Transverse colon (tissue), 4 donors: ENCODE measurements around the gene POMGNT2.

Source experiments
- POLR2AphosphoS5 ChIP-seq, 3 donors: sonication (generic); formaldehyde crosslinking; IDR thresholded peaks; one replicate each; pipeline ENCODE4 v1.6.1; 2016; ENCODE audit warnings: antibody characterized with exemption in 3 of 3
- TF ChIP-seq, protein P1 (sequence below), 5 experiments: fragments of 200-600 bp in 3 of 5; fragments of 450-650 bp in 2 of 5; sonication (generic) in 3 of 5; IDR thresholded peaks; 1 replicate in 2 of 5; 2 replicates in 3 of 5; pipeline ENCODE4 v1.5.1; 2016 to 2017; ENCODE audit warnings: antibody characterized with exemption in 5 of 5, inconsistent platforms in 3 of 5, mild to moderate bottlenecking in 2 of 5, moderate library complexity in 1 of 5

DNA sequence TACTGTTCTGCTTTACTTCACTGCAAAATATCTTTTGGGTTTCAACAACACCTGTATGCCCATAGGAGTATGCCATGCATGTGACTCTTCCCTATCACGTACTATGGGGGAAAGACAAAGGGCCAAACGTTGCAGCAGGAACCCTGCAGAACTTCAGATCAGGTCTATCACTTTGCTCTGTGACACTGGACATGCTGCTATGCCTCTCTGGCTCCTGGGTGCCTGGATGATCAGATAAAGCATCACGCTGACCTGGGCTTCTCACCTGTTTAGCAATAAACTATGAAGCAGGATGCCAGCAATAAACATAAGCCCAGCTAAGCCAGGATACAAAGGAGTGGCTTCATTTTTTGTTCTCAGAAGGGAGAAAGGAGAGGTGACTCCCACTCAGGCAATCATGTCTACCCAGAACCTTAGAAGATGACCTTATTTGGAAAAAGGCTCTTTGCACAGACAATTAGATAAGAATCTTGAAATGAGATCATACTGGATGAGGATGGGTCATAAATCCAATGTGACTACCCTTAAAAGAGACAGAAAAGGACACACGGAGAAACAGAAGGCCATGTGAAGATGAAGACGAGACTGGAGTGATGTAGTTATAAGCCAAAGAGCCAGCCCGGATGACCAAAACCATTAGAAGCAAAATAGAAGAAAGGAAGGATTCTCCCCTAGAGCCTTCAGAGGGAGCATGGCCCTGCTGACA lies 19.3 kb downstream of the POMGNT2 start:
- TF ChIP-seq, protein P1, sequence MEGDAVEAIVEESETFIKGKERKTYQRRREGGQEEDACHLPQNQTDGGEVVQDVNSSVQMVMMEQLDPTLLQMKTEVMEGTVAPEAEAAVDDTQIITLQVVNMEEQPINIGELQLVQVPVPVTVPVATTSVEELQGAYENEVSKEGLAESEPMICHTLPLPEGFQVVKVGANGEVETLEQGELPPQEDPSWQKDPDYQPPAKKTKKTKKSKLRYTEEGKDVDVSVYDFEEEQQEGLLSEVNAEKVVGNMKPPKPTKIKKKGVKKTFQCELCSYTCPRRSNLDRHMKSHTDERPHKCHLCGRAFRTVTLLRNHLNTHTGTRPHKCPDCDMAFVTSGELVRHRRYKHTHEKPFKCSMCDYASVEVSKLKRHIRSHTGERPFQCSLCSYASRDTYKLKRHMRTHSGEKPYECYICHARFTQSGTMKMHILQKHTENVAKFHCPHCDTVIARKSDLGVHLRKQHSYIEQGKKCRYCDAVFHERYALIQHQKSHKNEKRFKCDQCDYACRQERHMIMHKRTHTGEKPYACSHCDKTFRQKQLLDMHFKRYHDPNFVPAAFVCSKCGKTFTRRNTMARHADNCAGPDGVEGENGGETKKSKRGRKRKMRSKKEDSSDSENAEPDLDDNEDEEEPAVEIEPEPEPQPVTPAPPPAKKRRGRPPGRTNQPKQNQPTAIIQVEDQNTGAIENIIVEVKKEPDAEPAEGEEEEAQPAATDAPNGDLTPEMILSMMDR (IDR thresholded peaks at IDR 0.05), result no peak
- TF ChIP-seq POLR2AphosphoS5 (IDR thresholded peaks at IDR 0.05), result no peak
